Measurements from ENCODE around the gene USP21.
"Not testable (repeated sequence)": the region's sequence is repeated elsewhere in the genome, so short reads cannot be mapped to it uniquely, and the experiment has no call there.

USP21 gene

DNA sequence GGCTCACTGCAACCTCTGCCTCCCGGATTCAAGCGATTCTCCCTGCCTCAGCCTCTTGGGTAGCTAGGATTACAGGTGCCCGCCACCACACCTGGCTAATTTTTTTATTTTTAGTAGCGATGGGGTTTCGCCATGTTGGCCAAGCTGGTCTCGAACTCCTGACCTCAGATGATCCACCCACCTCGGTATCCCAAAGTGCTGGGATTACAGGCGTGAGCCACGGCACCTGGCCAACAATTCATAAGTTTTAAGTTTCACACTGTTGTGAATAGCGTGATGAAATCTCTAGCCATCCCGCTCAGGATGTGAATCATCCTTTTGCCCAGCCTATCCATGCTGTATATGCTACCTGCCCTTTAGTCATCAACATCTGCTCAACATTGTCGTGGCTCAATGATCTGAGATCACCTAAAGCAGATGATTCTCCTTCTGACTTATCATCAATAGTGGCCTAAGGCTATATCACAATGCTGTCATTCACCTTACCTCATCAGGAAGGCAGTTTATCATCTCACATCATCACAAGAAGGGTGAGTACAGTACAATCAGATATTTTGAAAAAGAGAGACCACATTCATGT, 44.1 kb upstream of the USP21 start:
- peaks cover 8% of the 10 kb centered on the region for H3K4me1 ChIP-seq
- H3K36me3 ChIP-seq, result peaks cover 2% of the 10 kb centered on the region
- no peak for DNase-seq
- TF ChIP-seq, protein P1, sequence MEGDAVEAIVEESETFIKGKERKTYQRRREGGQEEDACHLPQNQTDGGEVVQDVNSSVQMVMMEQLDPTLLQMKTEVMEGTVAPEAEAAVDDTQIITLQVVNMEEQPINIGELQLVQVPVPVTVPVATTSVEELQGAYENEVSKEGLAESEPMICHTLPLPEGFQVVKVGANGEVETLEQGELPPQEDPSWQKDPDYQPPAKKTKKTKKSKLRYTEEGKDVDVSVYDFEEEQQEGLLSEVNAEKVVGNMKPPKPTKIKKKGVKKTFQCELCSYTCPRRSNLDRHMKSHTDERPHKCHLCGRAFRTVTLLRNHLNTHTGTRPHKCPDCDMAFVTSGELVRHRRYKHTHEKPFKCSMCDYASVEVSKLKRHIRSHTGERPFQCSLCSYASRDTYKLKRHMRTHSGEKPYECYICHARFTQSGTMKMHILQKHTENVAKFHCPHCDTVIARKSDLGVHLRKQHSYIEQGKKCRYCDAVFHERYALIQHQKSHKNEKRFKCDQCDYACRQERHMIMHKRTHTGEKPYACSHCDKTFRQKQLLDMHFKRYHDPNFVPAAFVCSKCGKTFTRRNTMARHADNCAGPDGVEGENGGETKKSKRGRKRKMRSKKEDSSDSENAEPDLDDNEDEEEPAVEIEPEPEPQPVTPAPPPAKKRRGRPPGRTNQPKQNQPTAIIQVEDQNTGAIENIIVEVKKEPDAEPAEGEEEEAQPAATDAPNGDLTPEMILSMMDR (IDR thresholded peaks at IDR 0.05; ENCODE audit: low read depth, low read length), result no peak
- no peak overlapping the region for H3K4me3 ChIP-seq (ENCODE audit: low read depth, low read length)
- no peaks in the 10 kb centered on the region for H3K9me3 ChIP-seq
- no peaks in the 10 kb centered on the region for H3K27me3 ChIP-seq

- not testable (repeated sequence) for H3K36me3 ChIP-seq; H3K27me3 ChIP-seq; H3K9me3 ChIP-seq; DNase-seq; H3K4me3 ChIP-seq (ENCODE audit: low read depth, low read length); H3K4me1 ChIP-seq
Observed at GRCh38 chr1:161115961-161116360, 43.3 kb upstream of the USP21 start.

DNA sequence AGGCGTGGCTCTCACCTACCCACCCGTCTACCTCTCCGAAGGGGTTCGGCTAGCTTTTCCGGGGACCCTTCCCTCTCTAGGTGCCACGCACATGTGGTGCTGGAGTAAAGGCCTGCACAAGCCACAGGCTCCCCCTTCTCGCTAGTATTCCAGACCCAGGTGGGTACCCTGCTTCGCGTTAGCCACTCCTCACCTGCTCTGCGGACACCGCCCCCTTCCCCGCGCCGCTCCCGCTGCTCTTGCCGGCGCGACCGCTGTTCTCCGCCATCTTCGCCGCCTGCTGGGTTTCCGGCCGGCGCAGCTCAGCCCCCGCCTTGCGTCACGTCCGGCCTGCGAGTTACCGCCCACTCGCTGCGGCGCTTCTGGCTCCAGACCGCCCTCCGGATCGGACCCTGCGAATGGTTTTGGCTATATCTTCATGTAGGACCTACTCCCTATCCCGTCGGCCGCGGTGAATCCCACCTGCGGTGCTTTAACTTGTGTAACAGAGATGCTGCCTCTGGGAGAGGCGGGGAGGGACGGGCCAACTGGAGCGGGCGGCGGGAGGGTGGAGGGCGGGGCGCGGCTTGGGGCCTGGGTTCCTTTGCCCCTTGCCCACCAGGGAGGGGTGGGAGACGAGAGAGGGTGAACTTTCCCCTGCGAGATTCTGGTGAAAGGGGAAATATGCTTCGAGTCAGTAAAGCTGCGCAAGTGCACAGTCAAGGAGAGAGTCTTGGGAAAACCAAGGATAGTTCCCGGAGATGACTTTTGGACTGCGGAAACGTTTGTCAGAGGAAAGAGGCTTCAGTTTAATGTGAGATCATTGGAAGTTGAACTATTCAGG, 41.3 kb upstream of the USP21 start, which contains the start of the genes NIT1 and PFDN2:
Gene NIT1 (plus strand): TSS at position 347 of the 823 bp plus-strand sequence. CDS start 72 bp downstream, at position 419.
Gene PFDN2 (minus strand): TSS at position 279 of the 823 bp plus-strand sequence. CDS start 11 bp downstream, at position 268.
- TF ChIP-seq, protein P1 (IDR thresholded peaks at IDR 0.05; ENCODE audit: low read depth, low read length), result no peak
- peaks cover 8% of the 10 kb centered on the region for H3K4me1 ChIP-seq
- no peaks in the 10 kb centered on the region for H3K9me3 ChIP-seq
- peak within 1 kb of the TSS; percentile 91 for H3K4me3 ChIP-seq (ENCODE audit: low read depth, low read length)
- peak; percentile 89 for DNase-seq
- H3K27me3 ChIP-seq, result no peaks in the 10 kb centered on the region
- H3K36me3 ChIP-seq, result peaks cover 24% of the 10 kb centered on the region

DNA sequence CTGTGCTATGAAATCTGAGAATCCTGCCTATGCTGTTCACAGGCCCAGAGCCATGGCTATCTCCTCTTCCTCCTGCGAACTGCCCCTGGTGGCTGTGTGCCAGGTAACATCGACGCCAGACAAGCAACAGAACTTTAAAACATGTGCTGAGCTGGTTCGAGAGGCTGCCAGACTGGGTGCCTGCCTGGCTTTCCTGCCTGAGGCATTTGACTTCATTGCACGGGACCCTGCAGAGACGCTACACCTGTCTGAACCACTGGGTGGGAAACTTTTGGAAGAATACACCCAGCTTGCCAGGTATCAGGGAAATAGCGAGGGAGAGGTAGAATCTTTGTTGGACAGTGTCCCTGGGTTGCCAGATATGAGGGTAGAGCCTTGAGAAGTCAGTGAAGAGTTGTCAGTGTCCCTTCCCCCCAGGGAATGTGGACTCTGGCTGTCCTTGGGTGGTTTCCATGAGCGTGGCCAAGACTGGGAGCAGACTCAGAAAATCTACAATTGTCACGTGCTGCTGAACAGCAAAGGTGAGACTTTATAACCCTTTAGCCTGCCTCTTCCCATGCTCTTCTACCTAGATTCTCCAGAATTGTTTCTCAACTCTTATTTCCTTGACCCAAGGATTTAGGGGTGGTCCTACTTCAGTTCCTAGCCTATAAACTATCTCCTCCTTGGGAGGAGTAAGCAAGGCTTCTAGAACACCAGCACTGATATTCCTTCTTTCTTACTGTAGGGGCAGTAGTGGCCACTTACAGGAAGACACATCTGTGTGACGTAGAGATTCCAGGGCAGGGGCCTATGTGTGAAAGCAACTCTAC, 40.0 kb upstream of the USP21 start:
- Histone ChIP-seq H3K36me3 (peaks cover 34% of the 10 kb centered on the region), H3K9me3 (no peaks in the 10 kb centered on the region), H3K4me3 (ENCODE audit: low read depth, low read length) (peak overlapping the region; percentile 91), H3K4me1 (peaks cover 8% of the 10 kb centered on the region), H3K27me3 (no peaks in the 10 kb centered on the region)
- TF ChIP-seq, protein P1 (IDR thresholded peaks at IDR 0.05; ENCODE audit: low read depth, low read length), result peak; percentile 47
- peak; percentile 78 for DNase-seq

DNA sequence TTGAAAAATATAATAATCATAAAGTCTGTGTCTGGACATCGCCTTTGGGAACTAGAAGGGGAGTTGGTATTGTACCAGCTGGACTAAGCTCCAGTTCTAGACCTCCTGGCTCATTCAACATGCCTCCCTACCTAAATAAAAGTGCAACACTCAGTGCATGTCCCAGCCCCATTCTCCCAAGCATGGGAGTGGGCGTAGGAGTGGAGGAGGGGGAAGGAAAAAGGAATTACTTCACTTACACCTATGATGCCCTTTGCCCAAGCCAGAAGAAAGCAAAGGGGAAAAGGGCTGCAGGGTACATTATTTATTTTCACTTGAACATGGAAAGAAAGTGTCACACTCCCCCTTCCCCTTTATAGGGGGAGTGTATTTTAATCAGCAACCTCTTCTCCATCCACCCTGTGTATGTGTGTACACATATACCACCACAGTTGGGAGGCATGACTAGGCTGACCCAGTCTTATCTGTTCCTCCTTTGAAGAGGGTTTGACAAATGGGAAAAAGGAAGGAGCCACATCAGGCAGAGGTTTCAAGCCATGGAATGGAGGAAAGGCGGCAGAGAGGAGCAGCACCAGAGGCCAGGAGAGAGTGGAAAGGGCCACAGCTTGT, 38.2 kb upstream of the USP21 start:
- Histone ChIP-seq H3K36me3 (peaks cover 49% of the 10 kb centered on the region), H3K4me1 (peaks cover 8% of the 10 kb centered on the region), H3K9me3 (no peaks in the 10 kb centered on the region), H3K27me3 (no peaks in the 10 kb centered on the region), H3K4me3 (ENCODE audit: low read depth, low read length) (no peak overlapping the region)
- TF ChIP-seq, protein P1 (IDR thresholded peaks at IDR 0.05; ENCODE audit: low read depth, low read length), result no peak
- no peak for DNase-seq

DNA sequence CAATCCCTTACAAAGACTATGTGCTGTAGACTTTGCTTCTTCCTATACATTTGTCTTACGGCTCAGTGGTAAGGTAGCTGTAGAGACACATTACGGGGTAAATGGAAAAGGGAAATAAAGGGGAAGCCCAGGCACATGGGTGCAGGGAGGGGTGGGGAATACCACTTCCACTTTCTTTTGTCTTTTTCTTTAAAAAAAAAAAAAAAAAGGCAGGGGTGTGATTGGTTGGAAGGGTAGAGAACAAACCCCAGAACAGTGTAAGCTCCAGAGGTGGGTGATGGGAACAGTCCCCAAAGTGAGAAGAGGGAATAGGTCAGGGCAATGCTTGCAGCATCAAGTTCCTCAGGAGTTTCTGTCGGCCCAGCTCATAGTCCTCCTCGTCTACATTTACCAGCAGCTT, 37.5 kb upstream of the USP21 start:
- no peak overlapping the region for H3K4me3 ChIP-seq (ENCODE audit: low read depth, low read length)
- no peaks in the 10 kb centered on the region for H3K27me3 ChIP-seq
- no peak for DNase-seq
- no peaks in the 10 kb centered on the region for H3K9me3 ChIP-seq
- H3K4me1 ChIP-seq, result peaks cover 8% of the 10 kb centered on the region
- H3K36me3 ChIP-seq, result peaks cover 55% of the 10 kb centered on the region
- TF ChIP-seq, protein P1 (IDR thresholded peaks at IDR 0.05; ENCODE audit: low read depth, low read length), result no peak

All from BE2C (cell line).